Measurements from ENCODE around the gene CAPN1.
"Not testable (repeated sequence)": the region's sequence is repeated elsewhere in the genome, so short reads cannot be mapped to it uniquely, and the experiment has no call there.

The CAPN1 gene

GRCh38 chr11:65160643-65161042 lies 21.1 kb upstream of the CAPN1 start:
- DNase-seq, result no peak

- DNase-seq, result no peak
Measured at GRCh38 chr11:65163684-65164083, 18.0 kb upstream of the CAPN1 start.

GRCh38 chr11:65165410-65166317 lies 16.1 kb upstream of the CAPN1 start:
- DNase-seq, result no peak

- no peak for DNase-seq
Measured at GRCh38 chr11:65166893-65167292, 14.8 kb upstream of the CAPN1 start.

- no peak for DNase-seq
Measured at GRCh38 chr11:65167656-65168055, 14.1 kb upstream of the CAPN1 start.

- no peak for DNase-seq
Measured at GRCh38 chr11:65169164-65169641, 12.5 kb upstream of the CAPN1 start.

GRCh38 chr11:65170058-65170534 lies 11.6 kb upstream of the CAPN1 start, which contains the start of gene SPDYC:
TSS of gene SPDYC (plus strand) at chr11:65170233. CDS start at chr11:65171358, 1,125 bp downstream.
- no peak for DNase-seq

GRCh38 chr11:65172600-65172999 lies 9.1 kb upstream of the CAPN1 start:
- DNase-seq, result no peak

- not testable (repeated sequence) for DNase-seq
Measured at GRCh38 chr11:65174571-65175010, 7.1 kb upstream of the CAPN1 start.

- peak; percentile 85 for DNase-seq
Measured at GRCh38 chr11:65180877-65181568, 705 bp upstream of the CAPN1 start.

GRCh38 chr11:65182258-65183170 lies 786 bp downstream of the CAPN1 start:
- peak; percentile 56 for DNase-seq

GRCh38 chr11:65183201-65183891 lies 1.6 kb downstream of the CAPN1 start:
- no peak for DNase-seq

GRCh38 chr11:65184146-65184545 lies 2.4 kb downstream of the CAPN1 start:
- DNase-seq, result no peak

- DNase-seq, result no peak
Measured at GRCh38 chr11:65185171-65185570, 3.4 kb downstream of the CAPN1 start.

- no peak for DNase-seq
Measured at GRCh38 chr11:65185869-65186341, 4.2 kb downstream of the CAPN1 start.

GRCh38 chr11:65186701-65187100 lies 5.0 kb downstream of the CAPN1 start:
- no peak for DNase-seq

- DNase-seq, result no peak
Measured at GRCh38 chr11:65187146-65187675, 5.5 kb downstream of the CAPN1 start.

- no peak for DNase-seq
Measured at GRCh38 chr11:65187971-65188461, 6.3 kb downstream of the CAPN1 start.

GRCh38 chr11:65188486-65188885 lies 6.8 kb downstream of the CAPN1 start:
- DNase-seq, result no peak

GRCh38 chr11:65189191-65189590 lies 7.5 kb downstream of the CAPN1 start:
- no peak for DNase-seq

GRCh38 chr11:65194564-65194963 lies 12.8 kb downstream of the CAPN1 start:
- no peak for DNase-seq

All from right forelimb (tissue), 1 donor.